HG02763 (cell line): ENCODE data around the gene TMEM42.

Experiments
- ATAC-seq: cut with Tn5 transposase; IDR thresholded peaks from one replicate; pipeline ENCODE4 v1.9.1; 2021; ENCODE audit warnings: mild to moderate bottlenecking, moderate library complexity; ENCODE audit not compliant: unreplicated experiment

Gene TMEM42

GRCh38 chr3:44906997-44907396, 45.3 kb downstream of the TMEM42 start:
- no peak for ATAC-seq

- no peak for ATAC-seq
Measured at GRCh38 chr3:44907612-44908011, 45.9 kb downstream of the TMEM42 start.

- ATAC-seq, result no peak
Measured at GRCh38 chr3:44909063-44909462, 47.4 kb downstream of the TMEM42 start.

GRCh38 chr3:44910693-44911092, 49.0 kb downstream of the TMEM42 start:
- no peak for ATAC-seq

GRCh38 chr3:44913868-44914468, 52.3 kb downstream of the TMEM42 start:
- ATAC-seq, result no peak

GRCh38 chr3:44914936-44915335, 53.2 kb downstream of the TMEM42 start:
- ATAC-seq, result no peak
